Pancreas (tissue), 10 donors: Measurements from ENCODE around the gene TNIP1. TPM values are rescaled to one million over a fixed set of nuclear protein-coding genes. Genes with fewer than 3 reads are reported as not detected.
A peak's percentile ranks its signal among the peaks of the same experiment; 100 is the strongest.

Experiments used
- ATAC-seq, 4 donors: fragments of 200-7000 bp; cut with Tn5 transposase; one replicate each; pipeline versions ENCODE4 v1.8.0 to v1.9.1; 2020; ENCODE audit warnings: mild to moderate bottlenecking in 4 of 4, moderate library complexity in 4 of 4
- DNase-seq, 6 donors: peaks; one replicate each; pipeline ENCODE4 v3.0.0-alpha.2; 2020
- FAIRE-seq: peaks from 2 replicates; lab custom pipeline; 2012; peaks lifted over from hg19 to GRCh38; lab: Jason Lieb, UNC
- H3K27ac ChIP-seq, 4 donors: fragments of 200-600 bp; sonication (generic); 1 replicate in 3 of 4; 2 replicates in 1 of 4; pipeline versions ENCODE4 v1.5.0 to v1.8.0; 2020
- H3K27me3 ChIP-seq, 4 donors: fragments of 200-600 bp; one replicate each; pipeline ENCODE4 v1.8.0; 2021
- H3K36me3 ChIP-seq, 3 donors: fragments of 200-600 bp; sonication (generic) in 1 of 3; one replicate each; pipeline versions ENCODE4 v1.5.0 to v1.8.0; 2020 to 2021
- H3K4me1 ChIP-seq, 3 donors: fragments of 200-600 bp; one replicate each; pipeline ENCODE4 v1.8.0; 2021
- H3K4me3 ChIP-seq, 4 donors: fragments of 200-600 bp; sonication (generic) in 2 of 4; one replicate each; pipeline versions ENCODE4 v1.5.0 to v1.8.0; 2020 to 2021
- H3K9me3 ChIP-seq, 4 donors: fragments of 200-600 bp; one replicate each; pipeline ENCODE4 v1.8.0; 2021
- CTCF ChIP-seq, 4 donors: fragments of 200-600 bp; sonication (generic) in 3 of 4; IDR thresholded peaks; one replicate each; pipeline versions ENCODE4 v1.5.0 to v1.8.0; 2021; ENCODE audit warnings: antibody characterized with exemption in 4 of 4
- WGBS, 2 donors: extraction: QIAGEN DNeasy Blood & Tissue Kit; methylation state at CpG; one replicate each; pipeline ENCODE4 v1.1.7; 2013; 5-methylcytosine and 5-hydroxymethylcytosine counted together
- intact Hi-C, 3 donors: fragments of 100-400 bp; cut with DNase I; formaldehyde crosslinking; loops; one replicate each; pipeline versions ENCODE4 v1.11.1 to v1.14.2; 2022
- polyA plus RNA-seq, 2 donors: library from polyadenylated mRNA; stranded (reverse); fragments of 200-250 nt; gene quantifications; one replicate each; pipeline ENCODE4 v1.2.3, GENCODE V29; 2013
- total RNA-seq, 6 donors: library from RNA; stranded (reverse); fragmentation: NEBNext Ultra II Directional in 4 of 6; extraction: Animal tissue kit (Norgen Biotek cat#: 25700) in 4 of 6; gene quantifications; one replicate each; pipeline versions ENCODE4 v1.2.1 to v1.2.4, GENCODE V29; 2021 to 2023
- donor health status: healthy with polysubstance abuse.
- donor health status: DM: no; HTN: no; CAD: no; lungs with moderate emphysema.
- donor health status: DM: no; HTN: no; CAD: no.
- donor health status: control.
- donor health status: control.
- donor health status: Bipolar disorder and iron deficiency.
- donor health status: DM: yes; HTN: yes; CAD: no.
- donor health status: DM: no; HTN: no; CAD: no.
- donor health status: DM: no; HTN: no; CAD: no.
- donor health status: DM: yes; HTN: yes; CAD: no.

The TNIP1 gene
- total and polyA plus RNA-seq, 8 donors: 36.4 to 118 (median 69.3) TPM

DNA sequence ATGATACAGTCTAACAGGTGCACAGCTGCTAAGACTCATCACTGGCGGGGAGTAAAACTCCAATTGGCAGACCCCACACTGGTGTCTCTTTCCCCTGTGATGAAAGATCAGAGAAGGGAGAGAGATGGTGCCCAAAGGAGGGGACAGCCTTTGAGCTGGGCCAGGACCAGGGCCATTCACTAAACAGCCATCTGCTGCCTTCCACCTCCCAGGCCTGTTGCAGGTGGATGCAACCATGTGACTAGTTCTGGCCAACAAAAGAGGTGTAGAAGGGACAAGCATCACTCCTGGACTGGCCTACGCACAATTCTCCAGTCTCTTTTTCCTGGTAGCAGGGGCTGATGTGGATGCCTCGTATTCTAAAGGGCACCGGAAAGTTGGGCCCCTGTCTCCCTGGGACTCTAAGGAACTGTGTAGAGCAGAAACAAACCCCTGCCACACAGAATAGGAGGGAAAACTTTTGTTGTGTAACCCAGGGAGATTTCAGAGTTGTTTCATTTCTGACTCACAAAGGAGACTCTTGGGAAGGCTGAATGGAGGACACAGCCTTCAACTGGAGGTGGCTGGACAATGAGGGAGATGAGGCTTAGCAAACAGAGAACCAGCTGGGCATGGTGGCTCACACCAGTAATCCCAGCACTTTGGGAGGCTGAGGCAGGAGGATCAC is 26.9 kb downstream of the TNIP1 start:
- TF ChIP-seq CTCF (IDR thresholded peaks at IDR 0.05): no peak
- Histone ChIP-seq H3K27ac (no peak overlapping the region), H3K36me3 (peaks cover 0 to 62% (median 9%) of the 10 kb centered on the region in 3 donors), H3K4me3 (no peak overlapping the region), H3K27me3 (no peaks in the 10 kb centered on the region), H3K4me1 (peaks cover 0 to 4% (median 0%) of the 10 kb centered on the region in 3 donors), H3K9me3 (no peaks in the 10 kb centered on the region)
- intact Hi-C loops: loop anchor here in 2 of 3 donors (2.0 to 5.0 kb wide), 2 partner anchors 63 to 65 kb away; no protein-coding TSS in a partner anchor
- whole genome bisulfite sequencing, 2 donors: 95 to 96% methylated on average over 4 of the region's 4 CpGs
- ATAC-seq (no peak), FAIRE-seq (no peak), DNase-seq (no peak)

DNA sequence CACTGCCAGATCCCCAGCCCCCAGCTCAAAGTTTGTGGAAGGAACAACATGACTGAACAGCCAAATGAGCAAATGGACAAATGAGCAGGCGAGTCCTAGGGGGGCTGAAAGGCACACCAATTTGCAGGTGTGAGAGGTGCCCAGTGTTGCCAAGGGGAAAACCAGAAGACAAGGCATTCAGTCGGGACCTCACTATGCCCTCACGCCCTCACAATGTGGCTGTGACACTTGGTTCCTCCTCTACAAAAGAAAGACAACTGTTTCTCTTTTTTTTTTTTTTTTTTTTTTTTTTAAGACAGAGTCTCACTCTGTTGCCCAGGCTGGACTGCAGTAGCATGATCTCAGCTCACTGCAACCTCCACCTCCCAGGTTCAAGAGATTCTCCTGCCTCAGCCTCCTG is 28.0 kb downstream of the TNIP1 start:
- DNase-seq (no peak), ATAC-seq (no peak), FAIRE-seq (no peak)
- no peak for TF ChIP-seq CTCF (IDR thresholded peaks at IDR 0.05)
- H3K9me3 ChIP-seq: no peaks in the 10 kb centered on the region
- intact Hi-C loops: loop anchor here in 2 of 3 donors (2.0 to 5.0 kb wide), 2 partner anchors 64 to 66 kb away; no protein-coding TSS in a partner anchor
- peaks cover 0 to 4% (median 0%) of the 10 kb centered on the region in 3 donors for H3K4me1 ChIP-seq
- H3K27me3 ChIP-seq: no peaks in the 10 kb centered on the region
- H3K4me3 ChIP-seq: no peak overlapping the region
- H3K36me3 ChIP-seq: peaks cover 0 to 54% (median 12%) of the 10 kb centered on the region in 3 donors
- 83 to 95% methylated on average over 3 of the region's 3 CpGs for WGBS, 2 donors
- H3K27ac ChIP-seq: no peak overlapping the region

DNA sequence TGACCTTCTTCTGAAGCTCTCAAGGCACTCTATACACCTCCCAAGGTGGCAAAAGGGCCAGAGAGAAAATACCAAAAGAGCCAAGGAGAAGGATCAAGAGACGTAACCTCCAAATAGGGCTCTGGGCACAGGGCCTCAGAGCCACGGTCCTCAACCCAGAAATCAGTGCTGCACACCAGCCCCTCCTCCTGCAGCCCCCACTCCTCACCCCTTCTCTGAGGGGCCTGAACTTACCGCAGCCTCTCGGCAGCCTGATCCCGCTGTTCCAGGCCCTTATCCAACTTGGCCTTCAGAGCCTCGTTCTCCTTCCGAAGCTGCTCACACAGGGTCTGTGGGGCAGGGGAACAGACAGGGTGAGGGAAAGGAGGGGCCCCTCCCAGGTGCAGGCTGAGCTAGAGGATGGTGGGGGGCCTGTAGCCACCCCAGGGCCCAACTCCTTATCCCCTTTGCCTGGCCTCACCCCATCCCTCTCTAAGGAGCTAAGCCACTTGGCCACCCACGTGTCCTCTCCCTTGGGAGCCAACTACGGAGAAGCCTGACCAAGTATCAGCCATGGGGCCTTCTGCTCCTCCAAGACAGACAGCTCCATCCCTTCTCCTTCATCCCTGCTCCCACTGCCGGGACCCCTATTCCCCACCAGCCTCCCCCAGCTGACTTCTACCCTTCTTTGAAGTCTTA is 28.8 kb downstream of the TNIP1 start:
- peaks cover 0 to 4% (median 0%) of the 10 kb centered on the region in 3 donors for H3K4me1 ChIP-seq
- no peaks in the 10 kb centered on the region for H3K27me3 ChIP-seq
- H3K4me3 ChIP-seq: no peak overlapping the region
- H3K9me3 ChIP-seq: no peaks in the 10 kb centered on the region
- H3K27ac ChIP-seq: no peak overlapping the region
- DNase-seq (no peak), ATAC-seq (peak in 2 of 4 donors; percentile 4 to 7), FAIRE-seq (no peak)
- WGBS, 2 donors: 75% methylated on average over 10 of the region's 10 CpGs
- TF ChIP-seq CTCF (IDR thresholded peaks at IDR 0.05): peak in 1 of 4 donors; percentile 4
- H3K36me3 ChIP-seq: peaks cover 0 to 46% (median 12%) of the 10 kb centered on the region in 3 donors
- intact Hi-C loops: loop anchor here in 2 of 3 donors (2.0 to 5.0 kb wide), 2 partner anchors 65 to 67 kb away; no protein-coding TSS in a partner anchor

DNA sequence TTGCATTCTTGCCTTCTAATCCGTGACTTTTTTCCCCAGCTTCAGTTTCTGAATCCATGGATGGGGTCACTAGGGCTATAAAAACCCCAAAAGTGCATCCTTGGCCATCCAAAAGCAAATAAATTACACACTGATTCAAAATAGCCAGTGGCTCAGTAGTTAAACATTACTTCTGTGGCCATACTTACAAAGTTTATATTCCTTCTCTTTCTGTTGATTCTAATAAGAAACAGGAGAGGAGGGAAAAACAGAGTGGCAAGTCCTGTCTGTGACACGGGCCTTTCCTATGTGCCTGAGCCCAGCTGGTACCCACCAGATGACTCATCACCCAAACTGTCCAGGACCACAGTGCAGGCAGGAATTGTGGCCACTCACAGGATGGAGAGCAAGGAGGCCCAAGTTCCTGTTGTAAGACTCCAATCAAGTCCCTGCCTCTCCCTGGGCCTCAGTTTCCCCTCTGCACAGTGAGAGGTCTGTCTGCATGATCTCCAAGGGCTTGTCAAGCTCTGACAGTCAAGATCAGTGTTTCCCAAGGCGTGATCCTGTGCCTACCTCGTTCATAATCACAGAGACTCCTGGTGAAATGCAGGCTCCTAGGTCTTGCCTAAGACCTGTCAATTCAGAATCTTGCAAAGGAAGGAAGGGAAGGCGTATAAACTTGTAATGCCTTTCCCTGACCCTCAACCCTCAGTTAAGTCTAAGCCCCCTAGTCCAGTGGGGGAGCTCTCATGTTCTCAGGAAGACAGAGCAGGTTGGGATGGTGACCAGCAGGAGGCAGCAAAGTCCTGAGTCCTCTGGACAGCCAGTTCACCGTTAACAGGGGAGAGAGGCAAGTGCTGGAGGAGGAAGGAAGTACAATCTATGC is 29.5 kb downstream of the TNIP1 start:
- intact Hi-C loops: loop anchor here in 1 of 3 donors (5.0 kb wide), 1 partner anchor 66 kb away; no protein-coding TSS in a partner anchor
- no peak for FAIRE-seq
- TF ChIP-seq CTCF (IDR thresholded peaks at IDR 0.05): peak; percentile 58 to 74 (median 64)
- H3K27me3 ChIP-seq: no peaks in the 10 kb centered on the region
- WGBS, 2 donors: 65 to 71% methylated on average over 6 of the region's 6 CpGs
- peaks cover 0 to 43% (median 15%) of the 10 kb centered on the region in 3 donors for H3K36me3 ChIP-seq
- peak in 5 of 6 donors; percentile 63 to 85 (median 78) for DNase-seq
- H3K9me3 ChIP-seq: no peaks in the 10 kb centered on the region
- H3K4me3 ChIP-seq: no peak overlapping the region
- ATAC-seq: peak; percentile 72 to 93 (median 88)
- peaks cover 0 to 4% (median 0%) of the 10 kb centered on the region in 3 donors for H3K4me1 ChIP-seq
- H3K27ac ChIP-seq: no peak overlapping the region
